Epithelial cell of esophagus (primary cell): ENCODE measurements around the gene CIBAR2.

Source experiments
- DNase-seq: peaks from one replicate; pipeline ENCODE4 v3.0.0; 2010; ENCODE audit warnings: low read depth
- H3K4me3 ChIP-seq: 2 replicates; pipeline ENCODE4 v1.5.1; 2011; ENCODE audit warnings: mild to moderate bottlenecking, low read length, control low read depth
- CTCF ChIP-seq: IDR thresholded peaks from 2 replicates; pipeline ENCODE4 v1.5.1; 2011; ENCODE audit warnings: low read depth, mild to moderate bottlenecking, low read length, control low read depth, inconsistent platforms; ENCODE audit not compliant: insufficient read depth; ENCODE audit errors: missing control alignments

The CIBAR2 gene

DNA sequence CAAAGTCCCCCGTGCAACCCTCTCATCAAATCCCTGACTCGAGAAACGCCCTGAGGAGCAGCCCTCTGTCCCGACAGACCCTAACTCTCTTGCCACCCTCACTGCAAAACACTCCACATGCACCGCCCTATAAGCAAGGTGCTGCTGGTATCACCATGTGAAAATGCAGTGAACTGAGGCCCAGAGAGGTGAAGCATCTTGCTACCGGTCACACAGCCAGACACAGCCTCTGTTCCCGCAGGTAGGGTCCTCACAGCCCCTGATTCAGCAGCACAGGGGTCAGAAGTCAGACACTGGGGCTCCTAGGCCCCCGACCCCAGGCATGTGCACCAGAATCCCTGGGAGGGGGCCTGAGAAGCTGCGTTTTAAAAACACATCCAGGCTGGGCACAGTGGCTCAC is 1.1 kb downstream of the CIBAR2 start:
- no peak overlapping the region for H3K4me3 ChIP-seq
- no peak for DNase-seq
- no peak for TF ChIP-seq CTCF

DNA sequence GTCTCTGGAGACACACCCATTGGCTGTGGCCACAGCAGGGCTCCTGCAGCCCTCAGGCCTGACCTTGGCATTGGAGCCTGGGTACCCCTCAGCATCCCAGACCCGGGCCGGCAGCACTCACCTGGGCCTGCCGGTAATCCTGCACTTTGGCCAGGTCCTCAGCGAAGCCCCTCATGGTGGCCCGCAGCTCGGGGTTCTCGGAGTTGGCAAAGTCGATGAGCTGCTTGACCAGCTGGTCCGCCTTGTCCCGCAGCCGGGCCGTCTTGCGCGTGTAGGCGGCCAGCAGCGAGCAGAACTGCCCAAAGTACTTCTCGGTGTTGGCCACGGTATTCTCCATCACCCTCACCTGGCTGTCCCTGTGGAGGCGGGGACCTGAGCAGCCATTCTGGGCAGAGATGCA is 2.2 kb downstream of the CIBAR2 start:
- no peak for TF ChIP-seq CTCF
- no peak for DNase-seq
- no peak overlapping the region for H3K4me3 ChIP-seq

DNA sequence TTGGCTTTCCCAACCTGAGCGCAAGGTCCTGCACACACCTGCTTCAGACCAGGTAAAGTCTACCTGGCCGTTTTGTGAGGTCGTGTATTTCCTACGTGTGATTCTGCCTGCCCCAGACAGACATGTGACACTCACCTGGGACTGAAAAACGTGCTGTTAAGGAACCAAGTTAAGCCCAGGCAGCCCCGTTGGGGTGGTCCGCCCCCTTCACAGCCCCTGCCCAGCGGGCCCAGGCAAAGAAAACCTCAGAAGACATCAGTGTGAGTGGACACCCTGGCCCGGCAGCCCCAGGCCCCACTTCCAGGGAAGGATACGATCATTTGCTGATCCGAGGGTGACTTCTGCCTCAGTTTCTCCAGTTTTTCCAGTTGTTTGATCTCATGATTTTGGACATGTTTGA is 4.7 kb downstream of the CIBAR2 start:
- no peak for DNase-seq
- no peak for TF ChIP-seq CTCF
- H3K4me3 ChIP-seq, result no peak overlapping the region

DNA sequence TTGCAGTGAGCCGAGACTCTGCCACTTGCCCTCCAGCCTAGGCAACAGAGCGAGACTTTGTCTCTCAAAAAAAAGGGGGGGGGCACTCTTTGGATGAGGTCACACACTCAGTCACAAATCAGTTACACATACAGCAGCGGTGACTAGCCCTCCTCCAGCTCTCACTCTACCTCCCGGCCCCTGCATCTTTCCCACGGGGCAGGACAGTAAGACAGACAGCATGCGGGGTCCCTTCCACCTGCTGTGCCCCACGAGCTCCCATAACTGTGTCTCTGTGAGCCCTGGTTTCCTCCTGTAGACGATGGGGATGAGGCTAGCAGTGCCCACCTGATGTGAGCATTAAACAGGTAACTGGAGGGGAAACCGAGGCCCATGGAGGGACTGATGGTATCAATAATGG is 5.2 kb downstream of the CIBAR2 start:
- DNase-seq, result no peak
- TF ChIP-seq CTCF, result no peak
- no peak overlapping the region for H3K4me3 ChIP-seq

GRCh38 chr16:85105475-85105874 is 6.8 kb downstream of the CIBAR2 start:
- no peak overlapping the region for H3K4me3 ChIP-seq
- no peak for DNase-seq
- TF ChIP-seq CTCF, result no peak

DNA sequence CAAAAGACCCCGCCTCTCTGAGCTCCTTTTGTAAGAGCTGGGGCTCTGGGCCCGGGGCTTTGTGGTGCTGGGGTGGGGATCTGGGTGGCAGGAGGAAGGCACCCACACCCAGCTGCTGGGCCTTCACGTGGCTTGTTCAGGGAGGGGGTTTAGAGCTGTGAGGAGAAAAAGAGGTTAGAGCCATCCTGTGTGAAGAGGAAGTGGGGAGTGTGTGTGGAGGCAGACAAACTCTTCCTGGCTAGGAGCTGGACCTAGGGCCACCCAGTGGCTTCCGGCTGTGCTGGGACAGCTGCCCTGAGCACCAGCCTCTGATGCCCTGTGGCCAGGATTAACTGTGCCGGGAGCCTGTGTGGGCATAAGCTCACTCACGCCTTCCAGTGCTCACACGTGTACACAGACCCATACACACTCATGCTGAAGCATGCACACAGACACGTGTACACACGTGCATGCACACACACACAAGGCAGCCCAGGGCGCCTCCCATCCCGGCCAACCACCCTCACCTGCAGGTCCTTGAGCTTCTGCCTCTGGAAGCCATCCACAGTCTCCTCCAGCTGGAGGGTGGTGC is 7.4 kb downstream of the CIBAR2 start:
- no peak overlapping the region for H3K4me3 ChIP-seq
- TF ChIP-seq CTCF, result no peak
- DNase-seq, result peak; percentile 17

DNA sequence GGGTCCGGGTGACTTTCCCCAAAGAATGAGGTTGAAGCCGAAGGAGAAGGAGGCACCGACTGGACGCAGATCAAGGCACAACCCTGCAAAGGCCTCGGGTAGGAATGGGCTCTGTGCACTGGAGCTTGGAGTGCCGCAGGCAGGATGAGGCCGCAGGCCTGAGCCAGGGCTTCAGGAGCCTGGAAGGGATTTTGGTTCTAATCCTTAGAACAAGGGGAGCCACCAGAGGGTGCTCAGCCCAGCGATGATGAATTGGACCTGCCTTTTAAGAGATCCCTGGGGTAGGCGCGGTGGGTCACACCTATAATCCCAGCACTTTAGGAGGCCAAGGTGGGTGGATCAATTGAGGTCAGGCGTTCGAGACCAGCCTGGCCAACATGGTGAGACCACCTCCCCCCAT is 8.1 kb downstream of the CIBAR2 start:
- DNase-seq, result no peak
- TF ChIP-seq CTCF, result no peak
- no peak overlapping the region for H3K4me3 ChIP-seq
